ENCODE measurements around the gene CARD10. TPM values are rescaled to one million over a fixed set of nuclear protein-coding genes. Genes with fewer than 3 reads are reported as not detected.
A peak's percentile ranks its signal among the peaks of the same experiment; 100 is the strongest.

The CARD10 gene
- total RNA-seq (2021): 14.6 to 17.5 TPM (median 16.0 TPM) in 3 replicates
- Bru-seq, nascent RNA: percentile 31 among the genes with signal in this experiment
- long read RNA-seq, experiment 1, full-length matches to known transcripts: 50 of 79 reads
- long read RNA-seq, experiment 1, partial matches to known transcripts: 13 of 79 reads
- long read RNA-seq, experiment 1, other reads (novel, unspliced or antisense): 16 of 79 reads
- long read RNA-seq, experiment 2, full-length matches to known transcripts: 2 of 22 reads
- long read RNA-seq, experiment 2, partial matches to known transcripts: 14 of 22 reads
- long read RNA-seq, experiment 2, other reads (novel, unspliced or antisense): 6 of 22 reads
- long read RNA-seq, experiment 3, partial matches to known transcripts: 0 of 1 reads
- long read RNA-seq, experiment 3, other reads (novel, unspliced or antisense): 1 of 1 reads

- TF ChIP-seq HMGXB4 (CRISPR knock-in tag; IDR thresholded peaks at IDR 0.05): peak; percentile 5; the same call in 1 of the 2 replicates
- TF ChIP-seq ATF6 (CRISPR knock-in tag; IDR thresholded peaks at IDR 0.05): no peak
- TF ChIP-seq E2F1 (CRISPR knock-in tag; IDR thresholded peaks at IDR 0.05): no peak
- TF ChIP-seq SP1 (CRISPR knock-in tag; conservative IDR thresholded peaks at IDR 0.05): peak; percentile 62
- TF ChIP-seq ATF2 (CRISPR knock-in tag; IDR thresholded peaks at IDR 0.05; ENCODE audit: borderline replicate concordance, low read depth): no peak
- no peak for TF ChIP-seq JUN (CRISPR knock-in tag; IDR thresholded peaks at IDR 0.05)
- TF ChIP-seq ZNF263 (CRISPR knock-in tag; IDR thresholded peaks at IDR 0.05; ENCODE audit: low read depth): no peak
- 0 out of 2 replicates have a peak, but pooled peaks have one; percentile 49 for TF ChIP-seq CBFB (CRISPR knock-in tag; IDR thresholded peaks at IDR 0.05; ENCODE audit: low read depth)
- TF ChIP-seq CREB1 (CRISPR knock-in tag; IDR thresholded peaks at IDR 0.05): no peak
- peak; percentile 51 for ATAC-seq
- Mint-ChIP-seq H3K4me1 (peaks cover 11% of the 10 kb centered on the region), H3K27me3 (ENCODE audit: low read depth) (peaks cover 34% of the 10 kb centered on the region), H3K27ac (no peak within 1 kb of the TSS), H3K36me3 (peaks cover 8% of the 10 kb centered on the region), H3K4me3 (peak within 1 kb of the TSS; percentile 79), H3K9me3 (peaks cover 11% of the 10 kb centered on the region)
- DNase-seq (ENCODE audit: low spot score): peak; percentile 46
- ChIA-PET CTCF (interaction anchor here (1.0 to 5.3 kb wide), 9 partner anchors 8 to 259 kb away, joined by 3 to 32 read pairs (median 4); no protein-coding TSS in a partner anchor), POLR2A (no interaction called here)
These were observed at the start of gene CARD10 for GRCh38 chr22:37519268-37520195. Gene CARD10, minus strand, starts transcription at chr22:37519415. Its CDS starts 215 bp downstream, at chr22:37519200.

- Mint-ChIP-seq H3K27me3 (ENCODE audit: low read depth) (peaks cover 5% of the 10 kb centered on the region), H3K27ac (no peak overlapping the region), H3K4me3 (no peak overlapping the region), H3K4me1 (peaks cover 39% of the 10 kb centered on the region), H3K36me3 (no peaks in the 10 kb centered on the region), H3K9me3 (no peaks in the 10 kb centered on the region)
- no peak for DNase-seq (ENCODE audit: low spot score)
- TF ChIP-seq FOXP4 (CRISPR knock-in tag; IDR thresholded peaks at IDR 0.05) (peak; percentile 23; the same call in 1 of the 2 replicates), ESRRA (CRISPR knock-in tag; IDR thresholded peaks at IDR 0.05; ENCODE audit: borderline replicate concordance) (no peak), ZNF263 (CRISPR knock-in tag; IDR thresholded peaks at IDR 0.05; ENCODE audit: low read depth) (no peak)
- ChIA-PET POLR2A (interaction anchor here (1.5 to 5.7 kb wide), 3 partner anchors 22 to 27 kb away, joined by 3 to 24 read pairs (median 5); no protein-coding TSS in a partner anchor), CTCF (interaction anchor here (0.6 to 20.7 kb wide), 11 partner anchors 11 to 96 kb away, joined by 3 to 728 read pairs (median 12); partner anchors contain the start of gene LGALS2)
- no peak for ATAC-seq
These were observed 49.3 kb upstream of the CARD10 start for GRCh38 chr22:37568448-37569008.

All from WTC11 (cell line).